ENCODE results near the gene CYLC2. TPM values are rescaled to one million over a fixed set of nuclear protein-coding genes. Genes with fewer than 3 reads are reported as not detected.

Gene CYLC2
- total RNA-seq, 1 experiment from 2014 or later: not detected

DNA sequence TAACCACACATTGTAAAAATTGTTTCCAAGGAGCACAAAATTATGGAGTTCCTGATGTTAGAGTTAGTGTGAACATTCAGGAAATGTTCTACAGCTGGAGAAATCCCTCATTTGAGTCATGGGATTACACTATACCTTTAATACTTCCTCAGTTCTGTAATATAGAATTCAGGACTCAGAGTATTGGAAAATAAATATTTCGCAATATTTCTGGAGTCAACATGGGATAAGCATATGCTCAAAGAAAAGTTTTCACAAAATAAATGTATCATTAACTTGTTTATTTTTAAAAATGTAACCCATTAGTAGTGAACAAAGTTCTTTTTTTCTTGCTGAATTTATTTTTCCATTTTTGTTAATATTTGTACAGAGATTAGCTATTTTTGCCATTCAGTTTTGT lies 8.6 kb downstream of the CYLC2 start:
- Mint-ChIP-seq H3K36me3 (ENCODE audit: insufficient read depth, unreplicated experiment) (no peaks in the 10 kb centered on the region), H3K9me3 (ENCODE audit: unreplicated experiment) (no peaks in the 10 kb centered on the region), H3K27ac (ENCODE audit: unreplicated experiment) (no peak overlapping the region), H3K4me3 (ENCODE audit: unreplicated experiment) (no peak overlapping the region), H3K4me1 (ENCODE audit: low read depth, unreplicated experiment) (no peaks in the 10 kb centered on the region), H3K27me3 (ENCODE audit: insufficient read depth, unreplicated experiment) (no peaks in the 10 kb centered on the region)
- H3K36me3 ChIP-seq (ENCODE audit: control insufficient read depth, insufficient read depth, low read length): no peaks in the 10 kb centered on the region
- ChIA-PET POLR2A (no interaction called here), CTCF (no interaction called here)
- H3K4me1 ChIP-seq: no peaks in the 10 kb centered on the region
- intact Hi-C loops (cut with micrococcal nuclease; ENCODE audit: unreplicated experiment): no loop called here
- DNase-seq: no peak
- no TSS peak for BruUV-seq (replicated peaks)
- TF ChIP-seq, protein P1, sequence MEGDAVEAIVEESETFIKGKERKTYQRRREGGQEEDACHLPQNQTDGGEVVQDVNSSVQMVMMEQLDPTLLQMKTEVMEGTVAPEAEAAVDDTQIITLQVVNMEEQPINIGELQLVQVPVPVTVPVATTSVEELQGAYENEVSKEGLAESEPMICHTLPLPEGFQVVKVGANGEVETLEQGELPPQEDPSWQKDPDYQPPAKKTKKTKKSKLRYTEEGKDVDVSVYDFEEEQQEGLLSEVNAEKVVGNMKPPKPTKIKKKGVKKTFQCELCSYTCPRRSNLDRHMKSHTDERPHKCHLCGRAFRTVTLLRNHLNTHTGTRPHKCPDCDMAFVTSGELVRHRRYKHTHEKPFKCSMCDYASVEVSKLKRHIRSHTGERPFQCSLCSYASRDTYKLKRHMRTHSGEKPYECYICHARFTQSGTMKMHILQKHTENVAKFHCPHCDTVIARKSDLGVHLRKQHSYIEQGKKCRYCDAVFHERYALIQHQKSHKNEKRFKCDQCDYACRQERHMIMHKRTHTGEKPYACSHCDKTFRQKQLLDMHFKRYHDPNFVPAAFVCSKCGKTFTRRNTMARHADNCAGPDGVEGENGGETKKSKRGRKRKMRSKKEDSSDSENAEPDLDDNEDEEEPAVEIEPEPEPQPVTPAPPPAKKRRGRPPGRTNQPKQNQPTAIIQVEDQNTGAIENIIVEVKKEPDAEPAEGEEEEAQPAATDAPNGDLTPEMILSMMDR (IDR thresholded peaks at IDR 0.05; ENCODE audit: insufficient read depth in 1 of 2, low read depth in 1 of 2, low read length in 1 of 2, severe bottlenecking in 1 of 2, unreplicated experiment in 1 of 2): no peak
- no peak overlapping the region for H3K4me3 ChIP-seq (ENCODE audit: low read depth, low read length)
- H3K9me3 ChIP-seq: no peaks in the 10 kb centered on the region
- no peaks in the 10 kb centered on the region for H3K27me3 ChIP-seq (replicated peaks; ENCODE audit: control insufficient read depth, insufficient read depth, low read length)

DNA sequence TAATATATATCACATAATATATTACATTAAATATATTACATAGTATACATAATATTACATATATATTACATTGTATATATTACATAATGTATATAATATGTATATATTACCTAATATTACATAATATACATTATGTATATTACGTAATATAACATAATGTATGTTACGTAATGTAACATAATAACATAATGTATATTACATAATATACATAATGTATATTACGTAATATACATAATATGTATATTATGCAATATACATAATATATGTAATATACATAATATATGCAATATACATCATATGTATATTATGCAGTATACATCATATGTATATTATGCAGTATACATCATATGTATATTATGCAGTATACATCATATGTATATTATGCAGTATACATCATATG lies 19.1 kb downstream of the CYLC2 start:
- H3K27me3 ChIP-seq (replicated peaks; ENCODE audit: control insufficient read depth, insufficient read depth, low read length): no peaks in the 10 kb centered on the region
- ChIA-PET POLR2A (no interaction called here), CTCF (no interaction called here)
- intact Hi-C loops (cut with micrococcal nuclease; ENCODE audit: unreplicated experiment): no loop called here
- no peaks in the 10 kb centered on the region for H3K9me3 ChIP-seq
- no peaks in the 10 kb centered on the region for H3K36me3 ChIP-seq (ENCODE audit: control insufficient read depth, insufficient read depth, low read length)
- no peak overlapping the region for H3K4me3 ChIP-seq (ENCODE audit: low read depth, low read length)
- Mint-ChIP-seq H3K4me3 (ENCODE audit: unreplicated experiment) (no peak overlapping the region), H3K4me1 (ENCODE audit: low read depth, unreplicated experiment) (no peaks in the 10 kb centered on the region), H3K9me3 (ENCODE audit: unreplicated experiment) (no peaks in the 10 kb centered on the region), H3K36me3 (ENCODE audit: insufficient read depth, unreplicated experiment) (no peaks in the 10 kb centered on the region), H3K27ac (ENCODE audit: unreplicated experiment) (no peak overlapping the region), H3K27me3 (ENCODE audit: insufficient read depth, unreplicated experiment) (no peaks in the 10 kb centered on the region)
- DNase-seq: no peak
- BruUV-seq (replicated peaks): no TSS peak
- TF ChIP-seq, protein P1 (IDR thresholded peaks at IDR 0.05; ENCODE audit: insufficient read depth in 1 of 2, low read depth in 1 of 2, low read length in 1 of 2, severe bottlenecking in 1 of 2, unreplicated experiment in 1 of 2): no peak
- no peaks in the 10 kb centered on the region for H3K4me1 ChIP-seq

DNA sequence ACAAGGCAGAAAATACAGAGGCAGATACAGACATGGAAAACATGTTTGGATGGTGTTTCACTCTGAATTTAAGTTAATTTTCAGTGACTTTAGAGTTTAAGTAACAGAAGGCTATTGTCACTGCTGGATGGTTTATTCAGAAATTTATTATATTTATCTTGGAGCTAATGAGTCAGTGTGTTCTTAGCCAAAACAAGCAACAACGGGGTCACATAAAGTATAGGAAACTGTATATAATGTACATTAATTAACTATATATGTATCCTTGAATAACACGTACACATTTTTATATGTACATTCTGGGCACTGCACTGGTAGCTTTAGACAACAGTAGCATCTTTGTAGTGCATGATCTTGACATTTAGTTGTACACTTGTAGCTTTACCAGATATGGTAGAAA lies 30.7 kb downstream of the CYLC2 start:
- no peaks in the 10 kb centered on the region for H3K27me3 Mint-ChIP-seq (ENCODE audit: insufficient read depth, unreplicated experiment)
- TF ChIP-seq, protein P1 (IDR thresholded peaks at IDR 0.05; ENCODE audit: insufficient read depth in 1 of 2, low read depth in 1 of 2, low read length in 1 of 2, severe bottlenecking in 1 of 2, unreplicated experiment in 1 of 2): no peak
- no peaks in the 10 kb centered on the region for H3K4me1 Mint-ChIP-seq (ENCODE audit: low read depth, unreplicated experiment)
- intact Hi-C loops (cut with micrococcal nuclease; ENCODE audit: unreplicated experiment): no loop called here
- no peak overlapping the region for H3K4me3 Mint-ChIP-seq (ENCODE audit: unreplicated experiment)
- Histone ChIP-seq H3K36me3 (ENCODE audit: control insufficient read depth, insufficient read depth, low read length) (no peaks in the 10 kb centered on the region), H3K4me1 (no peaks in the 10 kb centered on the region), H3K27me3 (replicated peaks; ENCODE audit: control insufficient read depth, insufficient read depth, low read length) (no peaks in the 10 kb centered on the region), H3K4me3 (ENCODE audit: low read depth, low read length) (no peak overlapping the region), H3K9me3 (no peaks in the 10 kb centered on the region)
- H3K27ac Mint-ChIP-seq (ENCODE audit: unreplicated experiment): no peak overlapping the region
- BruUV-seq (replicated peaks): no TSS peak
- CTCF ChIA-PET: no interaction called here
- DNase-seq: no peak
- POLR2A ChIA-PET: no interaction called here
- H3K9me3 Mint-ChIP-seq (ENCODE audit: unreplicated experiment): peaks cover 14% of the 10 kb centered on the region
- no peaks in the 10 kb centered on the region for H3K36me3 Mint-ChIP-seq (ENCODE audit: insufficient read depth, unreplicated experiment)

All from Caco-2 (cell line).